HepG2 (cell line): ENCODE data around the gene SLC25A11. TPM values are rescaled to one million over a fixed set of nuclear protein-coding genes. Genes with fewer than 3 reads are reported as not detected.

Source experiments
- BHLHE40 ChIP-seq: IDR thresholded peaks from 2 replicates; pipeline ENCODE4 v1.6.1; 2011; ENCODE audit warnings: low read length, improper control_type of control experiment
- CEBPB ChIP-seq: IDR thresholded peaks from 2 replicates; pipeline ENCODE4 v1.6.1; 2011; ENCODE audit warnings: low read depth, low read length, improper control_type of control experiment, borderline replicate concordance
- HNF4A ChIP-seq: sonication (generic); formaldehyde crosslinking; IDR thresholded peaks from 2 replicates; pipeline ENCODE4 v1.4.0; 2020; ENCODE audit warnings: missing genetic modification reagents
- KAT7 ChIP-seq: IDR thresholded peaks from 2 replicates; pipeline ENCODE4 v1.6.1; 2018; ENCODE audit warnings: borderline replicate concordance, missing compliant biosample characterization
- KLF6 ChIP-seq: IDR thresholded peaks from 2 replicates; pipeline ENCODE4 v1.8.0; 2016; ENCODE audit warnings: missing biosample characterization, missing genetic modification reagents
- MBNL3 ChIP-seq: fragments of 250-450 bp; sonication (Bioruptor Pico); conservative IDR thresholded peaks from 2 replicates; pipeline ENCODE4 v1.8.0; 2022; ENCODE audit warnings: mild to moderate bottlenecking, inconsistent platforms
- NBN ChIP-seq: fragments of 450-650 bp; conservative IDR thresholded peaks from 2 replicates; pipeline ENCODE4 v1.6.1; 2017
- NFIC ChIP-seq: IDR thresholded peaks from 2 replicates; pipeline ENCODE4 v1.6.1; 2012; ENCODE audit warnings: mild to moderate bottlenecking, low read length, inconsistent platforms
- PCBP2 ChIP-seq: fragments of 200-400 bp; formaldehyde crosslinking; optimal IDR thresholded peaks from 2 replicates; pipeline ENCODE3; 2018; ENCODE audit warnings: low read length, low read depth; ENCODE audit not compliant: poor library complexity, severe bottlenecking
- PITX1 ChIP-seq: sonication (generic); formaldehyde crosslinking; IDR thresholded peaks from 2 replicates; pipeline ENCODE4 v1.5.1; 2020; ENCODE audit warnings: mild to moderate bottlenecking, missing genetic modification reagents
- RAD51 ChIP-seq: fragments of 450-650 bp; IDR thresholded peaks from 2 replicates; pipeline ENCODE4 v1.6.1; 2016; ENCODE audit warnings: borderline replicate concordance
- SSRP1 ChIP-seq: IDR thresholded peaks from 2 replicates; pipeline ENCODE4 v1.6.1; 2016; ENCODE audit warnings: control low read depth
- TOPORS ChIP-seq: sonication (generic); formaldehyde crosslinking; IDR thresholded peaks from 2 replicates; pipeline ENCODE4 v1.8.0; 2023; ENCODE audit warnings: mild to moderate bottlenecking, missing genetic modification reagents
- XBP1 ChIP-seq: sonication (generic); formaldehyde crosslinking; IDR thresholded peaks from 2 replicates; pipeline ENCODE4 v1.5.0; 2020; ENCODE audit warnings: missing genetic modification reagents
- ZNF121 ChIP-seq: sonication (generic); formaldehyde crosslinking; IDR thresholded peaks from 2 replicates; pipeline ENCODE4 v1.5.0; 2020; ENCODE audit warnings: mild to moderate bottlenecking, missing genetic modification reagents
- ZNF160 ChIP-seq: sonication (generic); formaldehyde crosslinking; IDR thresholded peaks from 2 replicates; pipeline ENCODE4 v1.8.0; 2022; ENCODE audit warnings: mild to moderate bottlenecking, inconsistent platforms, missing genetic modification reagents
- ZNF256 ChIP-seq: sonication (generic); formaldehyde crosslinking; conservative IDR thresholded peaks from 2 replicates; pipeline ENCODE4 v1.4.0; 2020; ENCODE audit warnings: missing genetic modification reagents
- ZNF30 ChIP-seq: sonication (generic); formaldehyde crosslinking; IDR thresholded peaks from 2 replicates; pipeline ENCODE4 v1.5.0; 2020; ENCODE audit warnings: mild to moderate bottlenecking, missing genetic modification reagents
- ZNF33B ChIP-seq: sonication (generic); formaldehyde crosslinking; IDR thresholded peaks from 2 replicates; pipeline ENCODE4 v1.5.1; 2020; ENCODE audit warnings: mild to moderate bottlenecking, missing genetic modification reagents
- ZNF441 ChIP-seq: sonication (generic); formaldehyde crosslinking; IDR thresholded peaks from 2 replicates; pipeline ENCODE4 v1.7.0; 2021; ENCODE audit warnings: missing genetic modification reagents, borderline replicate concordance
- ZNF644 ChIP-seq: IDR thresholded peaks from 2 replicates; pipeline ENCODE4 v1.6.1; 2016; ENCODE audit warnings: low read depth
- ZNF724P ChIP-seq: sonication (generic); formaldehyde crosslinking; IDR thresholded peaks from 2 replicates; pipeline ENCODE4 v1.8.0; 2022; ENCODE audit warnings: missing genetic modification reagents, borderline replicate concordance
- polyA plus RNA-seq, 8 experiments: library from polyadenylated mRNA; depleted of rRNA in 3 of 8; stranded (reverse) in 7 of 8; unstranded in 1 of 8; fragments of >200 nt; fragmentation: Illumina TruSeq in 4 of 8; extraction: Trizol in 4 of 8; gene quantifications; 2 replicates each; pipeline versions ENCODE4 v1.2.1 to v1.2.3, GENCODE V29; 2011 to 2016; ENCODE audit warnings: low read depth in 4 of 8, missing spikeins in 1 of 8, mixed read lengths in 1 of 8; ENCODE audit not compliant: insufficient read depth in 1 of 8
- total RNA-seq, 5 experiments: library from RNA; depleted of rRNA; stranded (reverse); fragments of >200 nt; fragmentation: Illumina TruSeq; extraction: Trizol; gene quantifications; 2 replicates each; pipeline ENCODE4 v1.2.3, GENCODE V29; 2016; ENCODE audit warnings: low read depth in 1 of 5
- TF ChIP-seq, protein P1 (sequence below): sonication (generic); formaldehyde crosslinking; conservative IDR thresholded peaks from 2 replicates; pipeline ENCODE4 v1.8.0; 2022; ENCODE audit warnings: low read depth, missing genetic modification reagents
- TF ChIP-seq, protein P2 (sequence below): sonication (generic); formaldehyde crosslinking; IDR thresholded peaks from 2 replicates; pipeline ENCODE4 v1.4.0; 2020; ENCODE audit warnings: missing genetic modification reagents
- TF ChIP-seq, protein P3 (sequence below): sonication (generic); formaldehyde crosslinking; IDR thresholded peaks from 2 replicates; pipeline ENCODE4 v1.4.0; 2020; ENCODE audit warnings: low read depth, mild to moderate bottlenecking, missing genetic modification reagents
- TF ChIP-seq, protein P4 (sequence below): sonication (generic); formaldehyde crosslinking; IDR thresholded peaks from 2 replicates; pipeline ENCODE4 v1.4.0; 2020; ENCODE audit warnings: mild to moderate bottlenecking, low read depth, missing genetic modification reagents
- TF ChIP-seq, protein P5 (sequence below): sonication (generic); formaldehyde crosslinking; IDR thresholded peaks from 2 replicates; pipeline ENCODE4 v1.4.0; 2020; ENCODE audit warnings: mild to moderate bottlenecking, missing genetic modification reagents, borderline replicate concordance

SLC25A11 gene
- total and polyA plus RNA-seq, 2 of the 13 experiments (the other 11 are each of a cell fraction or from before 2014, with no cell fraction given): 35.4 to 47.2 TPM

DNA sequence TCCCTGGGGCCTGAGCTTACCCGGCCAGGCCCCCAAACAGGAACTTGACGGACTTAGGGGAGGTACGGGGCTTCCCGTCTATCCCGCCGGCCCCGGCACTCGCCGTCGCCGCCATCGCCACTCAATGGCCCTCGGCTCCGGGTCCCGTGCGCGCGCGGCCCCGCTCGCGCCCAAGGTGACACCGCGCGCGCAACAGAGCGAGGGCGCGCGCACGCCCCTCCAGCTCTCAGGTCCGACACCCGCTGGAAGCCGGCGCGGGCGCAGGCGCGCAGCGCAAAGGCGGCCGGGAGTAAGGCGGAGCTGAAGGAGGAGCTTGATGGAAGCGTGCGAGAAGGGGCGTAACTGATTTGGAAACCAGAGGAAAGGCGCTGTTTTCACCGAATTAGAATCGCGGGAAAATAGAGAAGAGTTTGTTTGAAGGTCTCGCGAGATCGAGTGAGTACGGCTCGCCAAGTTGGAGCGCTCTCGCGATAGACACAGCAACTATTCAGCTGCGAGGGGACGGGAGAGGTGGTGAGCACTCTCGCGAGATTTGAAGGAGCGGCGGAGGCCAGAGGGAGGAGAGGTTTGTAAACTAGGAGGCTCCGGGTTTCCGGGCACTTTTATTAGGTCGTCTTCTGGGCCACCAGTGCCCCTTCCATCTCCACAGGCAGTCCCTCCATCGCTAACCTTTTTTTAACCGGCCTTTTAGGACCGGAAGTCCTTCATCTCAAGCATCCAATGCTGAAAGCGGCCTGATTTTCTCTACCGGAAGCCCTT lies at the start of gene SLC25A11, which contains the start of gene RNF167 (continued):
- TF ChIP-seq, protein P1, sequence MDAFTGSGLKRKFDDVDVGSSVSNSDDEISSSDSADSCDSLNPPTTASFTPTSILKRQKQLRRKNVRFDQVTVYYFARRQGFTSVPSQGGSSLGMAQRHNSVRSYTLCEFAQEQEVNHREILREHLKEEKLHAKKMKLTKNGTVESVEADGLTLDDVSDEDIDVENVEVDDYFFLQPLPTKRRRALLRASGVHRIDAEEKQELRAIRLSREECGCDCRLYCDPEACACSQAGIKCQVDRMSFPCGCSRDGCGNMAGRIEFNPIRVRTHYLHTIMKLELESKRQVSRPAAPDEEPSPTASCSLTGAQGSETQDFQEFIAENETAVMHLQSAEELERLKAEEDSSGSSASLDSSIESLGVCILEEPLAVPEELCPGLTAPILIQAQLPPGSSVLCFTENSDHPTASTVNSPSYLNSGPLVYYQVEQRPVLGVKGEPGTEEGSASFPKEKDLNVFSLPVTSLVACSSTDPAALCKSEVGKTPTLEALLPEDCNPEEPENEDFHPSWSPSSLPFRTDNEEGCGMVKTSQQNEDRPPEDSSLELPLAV (CRISPR knock-in tag): no peak
- TF ChIP-seq, protein P2, sequence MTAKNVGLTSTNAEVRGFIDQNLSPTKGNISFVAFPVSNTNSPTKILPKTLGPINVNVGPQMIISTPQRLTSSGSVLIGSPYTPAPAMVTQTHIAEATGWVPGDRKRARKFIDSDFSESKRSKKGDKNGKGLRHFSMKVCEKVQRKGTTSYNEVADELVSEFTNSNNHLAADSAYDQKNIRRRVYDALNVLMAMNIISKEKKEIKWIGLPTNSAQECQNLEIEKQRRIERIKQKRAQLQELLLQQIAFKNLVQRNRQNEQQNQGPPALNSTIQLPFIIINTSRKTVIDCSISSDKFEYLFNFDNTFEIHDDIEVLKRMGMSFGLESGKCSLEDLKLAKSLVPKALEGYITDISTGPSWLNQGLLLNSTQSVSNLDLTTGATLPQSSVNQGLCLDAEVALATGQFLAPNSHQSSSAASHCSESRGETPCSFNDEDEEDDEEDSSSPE (CRISPR knock-in tag): peak; percentile 86
- TF ChIP-seq ZNF160 (CRISPR knock-in tag): peak; percentile 65
- no peak for TF ChIP-seq KLF6 (CRISPR knock-in tag)
- no peak for TF ChIP-seq SSRP1
- TF ChIP-seq NBN: no peak
- TF ChIP-seq ZNF33B (CRISPR knock-in tag): no peak
- TF ChIP-seq CEBPB: no peak
- TF ChIP-seq TOPORS: 0 out of 2 replicates have a peak, but pooled peaks have one; percentile 11
- 0 out of 2 replicates have a peak, but pooled peaks have one; percentile 9 for TF ChIP-seq ZNF121
- TF ChIP-seq PITX1: 0 out of 2 replicates have a peak, but pooled peaks have one; percentile 14
- no peak for TF ChIP-seq RAD51
- no peak for TF ChIP-seq ZNF30
- no peak for TF ChIP-seq PCBP2
- peak; percentile 32; the same call in 1 of the 2 replicates for TF ChIP-seq NFIC
- peak; percentile 87 for TF ChIP-seq BHLHE40
- TF ChIP-seq, protein P3, sequence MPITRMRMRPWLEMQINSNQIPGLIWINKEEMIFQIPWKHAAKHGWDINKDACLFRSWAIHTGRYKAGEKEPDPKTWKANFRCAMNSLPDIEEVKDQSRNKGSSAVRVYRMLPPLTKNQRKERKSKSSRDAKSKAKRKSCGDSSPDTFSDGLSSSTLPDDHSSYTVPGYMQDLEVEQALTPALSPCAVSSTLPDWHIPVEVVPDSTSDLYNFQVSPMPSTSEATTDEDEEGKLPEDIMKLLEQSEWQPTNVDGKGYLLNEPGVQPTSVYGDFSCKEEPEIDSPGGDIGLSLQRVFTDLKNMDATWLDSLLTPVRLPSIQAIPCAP (CRISPR knock-in tag): no peak
- no peak for TF ChIP-seq ZNF256 (CRISPR knock-in tag)
- no peak for TF ChIP-seq KAT7
- no peak for TF ChIP-seq HNF4A (CRISPR knock-in tag)
- no peak for TF ChIP-seq ZNF724P
- no peak for TF ChIP-seq ZNF644 (CRISPR knock-in tag)
- TF ChIP-seq XBP1 (CRISPR knock-in tag): no peak
- TF ChIP-seq, protein P4, sequence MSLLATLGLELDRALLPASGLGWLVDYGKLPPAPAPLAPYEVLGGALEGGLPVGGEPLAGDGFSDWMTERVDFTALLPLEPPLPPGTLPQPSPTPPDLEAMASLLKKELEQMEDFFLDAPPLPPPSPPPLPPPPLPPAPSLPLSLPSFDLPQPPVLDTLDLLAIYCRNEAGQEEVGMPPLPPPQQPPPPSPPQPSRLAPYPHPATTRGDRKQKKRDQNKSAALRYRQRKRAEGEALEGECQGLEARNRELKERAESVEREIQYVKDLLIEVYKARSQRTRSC: no peak
- TF ChIP-seq MBNL3 (CRISPR knock-in tag): no peak
- peak; percentile 84 for TF ChIP-seq ZNF441 (CRISPR knock-in tag)
- TF ChIP-seq, protein P5, sequence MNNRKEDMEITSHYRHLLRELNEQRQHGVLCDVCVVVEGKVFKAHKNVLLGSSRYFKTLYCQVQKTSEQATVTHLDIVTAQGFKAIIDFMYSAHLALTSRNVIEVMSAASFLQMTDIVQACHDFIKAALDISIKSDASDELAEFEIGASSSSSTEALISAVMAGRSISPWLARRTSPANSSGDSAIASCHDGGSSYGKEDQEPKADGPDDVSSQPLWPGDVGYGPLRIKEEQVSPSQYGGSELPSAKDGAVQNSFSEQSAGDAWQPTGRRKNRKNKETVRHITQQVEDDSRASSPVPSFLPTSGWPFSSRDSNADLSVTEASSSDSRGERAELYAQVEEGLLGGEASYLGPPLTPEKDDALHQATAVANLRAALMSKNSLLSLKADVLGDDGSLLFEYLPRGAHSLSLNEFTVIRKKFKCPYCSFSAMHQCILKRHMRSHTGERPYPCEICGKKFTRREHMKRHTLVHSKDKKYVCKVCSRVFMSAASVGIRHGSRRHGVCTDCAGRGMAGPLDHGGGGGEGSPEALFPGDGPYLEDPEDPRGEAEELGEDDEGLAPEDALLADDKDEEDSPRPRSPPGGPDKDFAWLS (CRISPR knock-in tag): no peak
